GM18507 (cell line): ENCODE data around the gene ZNF701.
"Not testable (repeated sequence)": the region's sequence is repeated elsewhere in the genome, so short reads cannot be mapped to it uniquely, and the experiment has no call there.

Source experiments
- DNase-seq: peaks from one replicate; pipeline ENCODE4 v3.0.0; 2011; ENCODE audit warnings: low read depth; ENCODE audit not compliant: insufficient read length; ENCODE audit errors: extremely low spot score
- FAIRE-seq: peaks from 2 replicates; lab custom pipeline; 2011; peaks lifted over from hg19 to GRCh38; lab: Jason Lieb, UNC

The ZNF701 gene

DNA sequence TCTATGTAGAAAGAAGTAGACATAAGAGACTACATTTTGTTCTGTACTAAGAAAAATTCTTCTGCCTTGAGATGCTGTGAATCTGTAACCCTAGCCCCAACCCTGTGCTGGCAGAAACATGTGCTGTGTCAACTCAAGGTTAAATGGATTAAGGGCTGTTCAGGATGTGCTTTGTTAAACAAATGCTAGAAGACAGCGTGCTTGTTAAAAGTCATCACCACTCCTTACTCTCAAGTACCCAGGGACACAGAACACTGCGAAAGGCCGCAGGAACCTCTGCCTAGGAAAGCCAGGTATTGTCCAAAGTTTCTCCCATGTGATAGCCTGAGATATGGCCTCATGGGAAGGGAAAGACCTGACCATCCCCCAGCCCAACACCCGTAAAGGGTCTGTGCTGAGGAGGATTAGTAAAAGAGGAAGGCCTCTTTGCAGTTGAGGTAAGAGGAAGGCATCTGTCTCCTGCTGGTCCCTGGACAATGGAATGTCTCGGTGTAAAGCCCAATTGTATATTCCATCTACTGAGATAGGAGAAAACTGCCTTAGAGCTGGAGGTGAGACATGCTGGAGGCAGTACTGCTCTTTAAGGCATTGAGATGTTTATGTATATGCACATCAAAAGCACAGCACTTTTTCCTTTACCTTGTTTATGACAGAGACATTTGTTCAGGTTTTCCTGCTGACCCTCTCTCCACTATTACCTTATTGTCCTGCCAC, 11.2 kb upstream of the ZNF701 start:
- not testable (repeated sequence) for FAIRE-seq, DNase-seq

DNA sequence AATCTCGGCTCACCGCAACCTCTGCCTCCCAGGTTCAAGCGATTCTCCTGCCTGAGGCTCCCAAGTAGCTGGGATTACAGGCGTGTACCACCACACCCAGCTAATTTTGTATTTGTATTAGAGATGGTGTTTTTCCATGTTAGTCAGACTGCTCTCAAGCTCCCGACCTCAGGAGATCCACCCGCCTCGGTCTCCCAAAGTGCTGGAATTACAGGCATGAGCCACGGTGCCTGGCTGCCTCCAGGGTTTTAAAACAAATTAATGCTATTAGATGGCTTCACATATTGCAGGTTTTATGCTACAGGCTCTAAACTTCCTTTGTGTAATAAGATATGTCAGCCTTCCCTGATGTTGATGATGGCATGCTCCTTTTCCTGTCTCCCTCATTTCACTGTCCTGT, 8.5 kb upstream of the ZNF701 start:
- not testable (repeated sequence) for FAIRE-seq, DNase-seq

DNA sequence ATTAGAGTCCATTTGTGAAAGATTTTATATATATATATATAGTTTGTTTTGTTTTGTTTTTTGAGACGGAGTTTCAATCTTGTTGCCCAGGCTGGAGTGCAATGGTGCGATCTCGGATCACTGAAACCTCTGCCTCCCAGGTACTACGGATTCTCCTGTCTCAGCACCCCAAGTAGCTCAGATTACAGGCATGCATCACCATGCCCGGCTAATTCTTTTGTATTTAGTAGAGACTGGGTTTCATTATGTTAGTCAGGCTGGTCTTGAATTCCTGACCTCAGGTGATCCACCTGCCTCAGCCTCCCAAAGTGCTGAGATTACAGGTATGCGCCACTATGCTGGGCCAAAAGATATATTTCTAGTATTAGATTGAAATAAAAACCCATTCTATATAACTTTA, 4.0 kb upstream of the ZNF701 start:
- DNase-seq = no peak
- no peak for FAIRE-seq

DNA sequence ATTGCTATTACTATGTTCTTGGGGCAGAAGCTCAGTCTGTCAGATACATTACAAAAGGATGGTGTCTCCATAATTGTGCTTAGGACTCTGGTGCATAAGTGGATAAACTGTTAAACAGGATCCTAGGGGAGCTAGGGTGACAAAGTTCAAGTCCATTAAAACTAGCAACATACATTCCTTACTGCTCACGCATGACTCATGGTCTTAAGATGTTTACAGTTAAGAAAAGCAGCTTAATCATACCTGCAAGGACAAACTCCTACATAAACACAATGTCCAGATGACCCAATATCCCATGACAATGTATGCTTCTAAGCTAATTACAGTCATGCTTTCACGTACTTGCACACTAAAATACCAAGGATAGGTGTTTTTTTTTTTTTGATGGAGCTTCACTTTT, 3.5 kb upstream of the ZNF701 start:
- no peak for FAIRE-seq
- no peak for DNase-seq

DNA sequence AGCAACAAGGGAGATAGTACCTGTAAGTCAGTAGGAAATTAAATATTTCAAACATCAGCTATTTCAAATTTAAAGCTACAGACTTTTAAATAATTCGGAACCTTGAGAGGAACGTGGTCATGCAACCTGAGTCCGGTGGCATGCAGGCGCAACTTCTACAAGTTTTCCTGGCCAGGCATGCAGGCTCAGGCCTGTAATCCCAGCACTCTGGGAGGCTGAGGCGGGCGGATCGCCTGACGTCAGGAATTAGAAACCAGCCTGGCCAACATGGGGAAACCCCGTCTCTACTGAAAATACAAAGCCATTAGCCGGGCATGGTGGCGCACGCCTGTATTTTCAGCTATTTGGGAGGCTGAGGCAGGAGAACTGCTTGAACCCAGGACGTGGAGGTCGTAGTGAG, 2.2 kb upstream of the ZNF701 start:
- no peak for FAIRE-seq
- no peak for DNase-seq

DNA sequence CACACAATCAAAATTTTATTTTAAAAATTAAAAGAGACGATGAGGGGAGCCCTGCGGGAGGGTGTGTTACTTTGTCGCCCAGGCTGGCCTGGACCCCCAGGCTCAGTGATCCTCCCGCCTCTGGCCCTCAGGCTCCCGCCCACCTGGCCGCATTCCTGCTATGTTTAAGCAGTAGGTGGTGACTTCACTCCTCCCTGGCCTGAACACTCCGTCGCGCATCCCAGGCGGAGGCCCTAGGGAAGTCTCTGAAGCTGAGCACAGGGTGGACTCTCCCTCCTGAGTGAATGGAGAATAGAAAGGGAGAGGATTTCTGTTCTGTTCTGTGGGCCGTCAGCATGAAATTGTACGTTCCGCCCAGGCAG, 468 bp upstream of the ZNF701 start:
- DNase-seq, FAIRE-seq: not testable (repeated sequence)

DNA sequence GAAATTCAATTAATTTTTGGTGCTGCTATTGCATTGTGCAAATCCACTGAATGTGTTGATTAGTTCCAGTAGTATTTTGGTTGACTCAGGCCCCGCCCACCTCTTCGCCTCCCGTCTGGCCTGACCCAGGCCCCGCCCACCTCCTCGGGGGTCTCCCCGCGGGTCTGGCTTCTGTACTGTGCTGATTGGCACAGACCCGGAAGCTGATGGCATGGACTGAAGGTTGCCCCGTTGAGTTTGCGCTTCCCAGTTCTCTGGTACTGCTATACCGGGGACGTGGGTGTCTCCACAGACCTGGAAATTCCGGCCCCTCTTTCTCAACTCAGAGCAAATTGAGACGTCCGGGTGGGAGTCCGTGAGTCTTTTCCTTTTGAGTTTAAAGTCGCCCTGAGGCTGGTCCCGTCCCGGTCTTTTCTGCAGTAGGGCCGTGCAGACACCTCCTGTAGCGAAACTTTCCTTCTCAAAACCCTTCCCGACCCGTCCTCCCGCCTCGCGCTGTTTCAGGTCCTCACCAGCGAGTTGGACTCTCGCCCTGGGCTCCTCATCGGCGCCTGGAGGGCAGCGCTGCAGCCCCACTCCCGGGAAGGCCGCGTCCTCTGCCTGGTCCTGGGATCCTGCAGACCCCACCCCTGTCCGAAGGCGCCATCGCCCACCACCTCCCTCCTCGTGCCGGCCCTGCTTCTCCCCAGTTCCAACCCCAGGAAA, 14.8 kb downstream of the ZNF701 start:
- no peak for DNase-seq
- FAIRE-seq = no peak

DNA sequence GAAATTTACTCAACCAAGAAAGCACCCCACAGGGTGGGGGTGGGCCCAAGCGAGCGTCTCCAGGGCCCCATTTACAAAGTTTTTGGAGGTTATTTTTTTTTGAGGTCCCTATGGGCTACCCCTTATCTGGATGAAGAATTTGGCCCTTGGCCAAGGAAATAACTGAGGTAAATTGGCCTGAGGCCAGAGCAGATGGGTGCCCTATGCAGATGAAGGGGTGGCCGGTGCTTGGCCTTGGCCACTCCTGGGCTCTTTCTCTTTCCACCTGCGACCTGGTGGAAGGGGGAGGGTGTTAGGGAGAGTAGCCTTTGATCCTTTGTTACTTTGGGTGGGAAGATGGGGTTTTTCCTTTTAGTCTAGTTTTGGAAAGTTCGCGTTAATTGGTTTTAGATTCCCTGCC, 15.5 kb downstream of the ZNF701 start:
- DNase-seq (no peak), FAIRE-seq (no peak)

DNA sequence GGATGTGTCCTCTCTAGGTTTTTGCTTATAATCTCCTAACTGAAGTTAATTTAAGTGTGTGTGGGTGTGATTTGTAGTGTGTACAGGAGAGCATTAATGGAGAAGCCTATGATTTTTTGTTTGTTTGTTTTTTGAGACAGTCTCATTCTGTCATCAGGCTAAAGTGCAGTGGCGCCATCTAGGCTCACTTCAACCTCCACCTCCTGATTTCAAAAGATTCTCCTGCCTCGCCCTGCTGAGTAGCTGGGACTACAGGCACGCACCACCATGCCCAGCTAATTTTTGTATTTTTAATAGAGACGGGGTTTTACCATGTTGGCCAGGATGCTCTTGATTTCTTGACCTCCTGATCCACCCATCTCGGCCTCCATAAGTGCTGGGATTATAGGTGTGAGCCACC, 20.6 kb downstream of the ZNF701 start:
- no peak for FAIRE-seq
- DNase-seq = no peak

DNA sequence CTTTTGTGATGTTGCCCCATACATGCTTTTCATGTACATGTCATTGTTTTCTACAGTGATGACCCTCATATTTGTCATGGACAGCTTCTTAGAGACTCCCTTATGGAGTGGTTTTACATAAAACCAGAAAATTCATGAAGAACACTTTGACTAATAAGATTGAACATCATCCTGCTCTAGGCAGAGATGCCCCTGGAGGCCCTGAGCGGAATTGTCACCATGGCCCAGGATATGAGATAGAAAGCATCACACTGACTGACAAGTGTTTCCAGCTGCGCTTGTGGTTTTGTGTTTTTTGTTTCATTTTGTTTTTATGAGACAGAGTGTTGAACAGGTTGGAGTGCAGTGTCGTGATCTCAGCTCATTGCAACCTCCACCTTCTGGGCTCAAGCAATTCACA, 22.2 kb downstream of the ZNF701 start:
- DNase-seq (no peak), FAIRE-seq (no peak)

DNA sequence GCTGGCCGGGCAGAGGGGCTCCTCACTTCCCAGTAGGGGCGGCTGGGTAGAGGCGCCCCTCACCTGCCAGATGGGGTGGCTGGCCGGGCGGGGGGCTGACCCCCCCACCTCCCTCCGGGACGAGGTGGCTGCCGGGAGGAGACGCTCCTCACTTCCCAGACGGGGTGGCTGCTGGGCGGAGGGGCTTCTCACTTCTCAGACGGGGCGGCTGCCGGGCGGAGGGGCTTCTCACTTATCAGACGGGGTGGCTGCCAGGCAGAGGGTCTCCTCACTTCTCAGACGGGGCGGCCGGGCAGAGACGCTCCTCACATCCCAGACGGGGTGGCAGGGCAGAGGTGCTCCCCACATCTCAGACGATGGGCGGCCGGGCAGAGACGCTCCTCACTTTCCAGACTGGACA, 23.4 kb downstream of the ZNF701 start:
- not testable (repeated sequence) for FAIRE-seq, DNase-seq

DNA sequence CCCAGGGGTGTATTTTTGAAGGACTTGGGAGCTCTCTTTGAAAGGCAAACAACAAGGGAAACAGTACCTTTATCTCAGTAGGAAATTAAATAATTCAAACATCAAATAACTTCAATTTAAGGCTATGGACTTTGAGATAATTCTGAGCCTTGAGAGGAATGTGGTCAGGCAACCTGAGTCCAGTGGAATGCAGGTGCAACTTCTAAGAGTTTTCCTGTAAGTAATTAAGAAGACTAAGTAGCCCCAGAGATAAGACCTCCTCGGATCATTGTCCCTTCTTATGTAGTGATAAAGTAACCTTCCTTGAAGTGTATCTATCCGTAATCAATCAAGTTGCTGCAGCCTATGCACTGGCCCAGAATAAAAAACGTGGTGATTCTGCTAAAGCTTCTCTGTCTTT, 29.2 kb downstream of the ZNF701 start:
- DNase-seq (no peak), FAIRE-seq (no peak)

DNA sequence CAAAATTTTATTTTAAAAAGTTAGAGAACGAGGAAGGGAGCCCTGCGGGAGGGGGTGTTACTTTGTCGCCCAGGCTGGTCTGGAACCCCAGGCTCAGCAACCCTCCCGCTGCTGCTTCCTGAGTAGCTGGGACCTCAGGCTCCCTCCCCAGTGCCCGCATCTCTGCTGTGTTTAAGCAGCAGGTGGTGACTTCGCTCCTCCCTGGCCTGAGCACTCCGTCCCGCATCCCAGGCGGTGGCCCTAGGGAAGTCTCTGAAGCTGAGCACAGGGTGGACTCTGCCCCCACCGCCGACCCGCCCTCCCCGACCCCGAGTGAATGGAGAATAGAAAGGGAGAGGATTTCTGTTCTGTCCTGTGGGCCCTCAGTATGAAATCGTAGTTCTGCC, 30.5 kb downstream of the ZNF701 start:
- DNase-seq (no peak), FAIRE-seq (no peak)

DNA sequence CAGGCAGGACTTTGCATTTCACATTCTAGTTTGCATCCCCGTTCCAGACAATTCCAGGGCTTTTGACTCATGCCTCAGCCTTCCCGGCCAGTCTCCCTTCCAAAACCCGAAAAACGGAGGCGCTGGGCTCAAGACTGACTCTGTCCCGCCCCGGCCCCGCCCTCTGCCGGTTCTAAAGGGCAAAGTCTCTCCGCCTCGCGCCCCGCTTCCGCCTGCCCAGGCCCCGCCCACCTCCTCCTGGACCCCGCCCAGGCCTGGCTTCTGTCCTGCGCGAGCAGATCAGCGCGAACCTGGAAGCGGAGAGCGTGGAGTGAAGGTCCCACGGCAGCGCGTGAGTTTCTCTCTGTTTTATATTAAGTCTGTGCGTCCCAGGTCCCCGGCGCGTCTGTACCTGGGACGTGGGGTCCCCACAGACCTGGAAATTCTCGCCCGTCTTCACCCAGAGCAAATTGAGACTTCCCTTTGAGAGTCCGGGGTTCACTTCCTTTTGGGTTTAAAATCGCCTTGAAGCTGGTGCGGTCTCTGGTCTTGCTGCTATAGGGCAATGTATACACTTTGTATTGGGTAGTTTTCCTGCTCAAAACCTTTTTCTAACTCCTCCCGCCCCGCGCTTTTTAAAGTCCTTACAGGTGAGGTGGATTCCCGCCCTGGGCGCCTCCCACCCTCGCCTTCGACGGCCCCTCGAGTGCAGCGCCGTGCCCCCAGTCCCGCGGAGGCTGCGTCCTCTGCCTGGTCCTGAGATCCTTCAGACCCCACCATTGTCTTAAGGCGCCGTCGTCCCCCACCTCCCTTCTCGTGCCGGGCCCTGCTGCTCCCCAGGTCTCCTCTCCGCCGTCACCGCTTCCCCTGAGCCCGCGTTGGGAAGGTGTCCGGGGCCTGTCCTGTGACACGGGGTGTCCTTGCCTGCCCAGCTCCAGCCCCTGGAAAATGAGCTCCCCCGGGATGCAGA, 31.2 kb downstream of the ZNF701 start:
- FAIRE-seq = peak; percentile 76

DNA sequence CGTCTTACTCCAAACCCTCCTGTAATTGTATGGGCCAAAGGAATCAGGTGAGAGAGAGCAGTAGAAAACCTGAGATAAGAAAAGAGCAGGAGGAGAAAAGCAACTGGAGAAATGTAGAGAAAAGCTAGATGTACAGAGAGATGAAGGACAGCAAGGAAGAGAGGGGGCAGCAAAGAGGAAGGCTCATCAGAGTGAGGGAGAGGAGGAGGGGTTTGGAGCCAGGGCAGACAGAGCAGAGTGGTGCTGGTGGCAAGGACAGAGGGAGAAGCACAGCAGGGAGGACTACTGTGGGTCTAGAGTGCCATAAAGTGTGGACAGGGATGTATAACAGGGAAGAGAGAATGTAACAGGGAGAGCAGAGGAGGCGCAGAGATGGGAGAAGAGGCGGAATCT, 31.9 kb downstream of the ZNF701 start:
- not testable (repeated sequence) for DNase-seq, FAIRE-seq

More for the DNA sequence above, 31.2 kb downstream of the ZNF701 start:
- peak; percentile 62 for DNase-seq

DNA sequence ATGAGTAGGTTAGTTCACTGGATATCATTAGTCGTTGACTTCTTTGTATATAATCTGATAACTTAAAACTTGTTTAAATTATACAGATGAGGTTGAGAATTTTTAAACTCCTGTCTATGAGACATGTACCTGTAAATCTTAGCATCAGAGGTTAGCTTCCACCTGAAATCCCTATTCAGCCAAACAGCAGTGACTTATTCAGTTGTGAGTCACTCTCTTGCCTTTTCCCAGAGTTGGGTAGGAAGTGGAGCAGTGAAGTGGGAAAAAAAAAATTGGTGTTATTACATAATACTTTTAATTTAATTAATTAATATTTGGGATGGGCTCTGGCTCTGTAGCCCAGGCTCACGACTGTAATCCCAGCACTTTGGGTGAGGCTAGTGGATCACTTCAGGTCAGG, 32.9 kb downstream of the ZNF701 start:
- DNase-seq (no peak), FAIRE-seq (no peak)

DNA sequence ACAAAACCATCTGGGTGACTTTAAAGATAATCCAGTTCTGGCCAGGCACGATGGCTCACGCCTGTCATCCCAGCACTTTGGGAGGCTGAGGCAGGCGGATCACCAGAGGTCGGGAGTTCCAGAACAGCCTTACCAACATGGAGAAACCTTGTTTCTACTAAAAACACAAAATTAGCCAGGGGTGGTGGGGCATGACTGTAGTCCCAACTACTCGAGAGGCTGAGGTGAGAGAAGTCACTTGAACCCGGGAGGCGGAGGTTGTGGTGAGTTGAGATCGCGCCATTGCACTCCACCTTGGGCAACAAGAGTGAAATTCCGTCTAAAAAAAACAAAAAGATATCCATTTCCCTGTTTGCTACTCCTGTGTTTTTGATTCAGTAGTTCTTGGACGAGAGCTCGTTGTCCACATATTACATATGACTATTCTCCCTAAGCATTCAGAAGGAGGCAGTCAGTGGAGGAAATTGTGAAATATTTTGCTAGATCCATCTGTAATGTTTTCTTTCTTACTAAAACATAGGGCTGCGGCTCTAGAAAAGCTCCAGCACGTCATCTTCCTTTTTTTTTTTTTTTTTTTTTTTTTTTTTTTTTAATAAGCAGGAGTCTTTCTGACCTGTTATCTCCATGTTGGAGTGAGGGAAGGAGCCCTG, 33.6 kb downstream of the ZNF701 start:
- no peak for FAIRE-seq
- DNase-seq = no peak

DNA sequence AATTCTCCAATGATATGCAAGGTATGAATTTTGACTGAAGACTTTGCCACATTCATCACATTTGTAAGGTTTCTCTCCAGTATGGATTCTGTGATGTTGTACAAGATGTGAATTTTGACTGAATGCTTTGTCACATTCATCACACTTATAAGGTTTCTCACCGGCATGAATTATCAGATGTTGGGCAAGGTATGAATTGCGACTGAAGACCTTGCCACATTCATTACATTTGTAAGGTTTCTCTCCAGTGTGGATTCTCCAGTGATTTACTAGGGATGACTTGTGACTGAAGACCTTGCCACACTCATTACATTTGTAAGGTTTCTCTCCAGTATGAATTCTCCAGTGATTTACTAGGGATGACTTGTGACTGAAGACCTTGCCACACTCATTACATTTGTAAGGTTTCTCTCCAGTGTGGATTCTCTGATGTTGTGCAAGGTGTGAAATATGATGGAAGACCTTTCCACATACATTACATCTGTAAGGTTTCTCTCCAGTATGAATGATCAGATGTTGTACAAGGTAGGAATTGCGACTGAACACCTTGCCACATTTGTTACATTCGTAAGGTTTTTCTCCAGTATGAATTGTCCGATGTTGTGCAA, 43.3 kb downstream of the ZNF701 start:
- FAIRE-seq = no peak

DNA sequence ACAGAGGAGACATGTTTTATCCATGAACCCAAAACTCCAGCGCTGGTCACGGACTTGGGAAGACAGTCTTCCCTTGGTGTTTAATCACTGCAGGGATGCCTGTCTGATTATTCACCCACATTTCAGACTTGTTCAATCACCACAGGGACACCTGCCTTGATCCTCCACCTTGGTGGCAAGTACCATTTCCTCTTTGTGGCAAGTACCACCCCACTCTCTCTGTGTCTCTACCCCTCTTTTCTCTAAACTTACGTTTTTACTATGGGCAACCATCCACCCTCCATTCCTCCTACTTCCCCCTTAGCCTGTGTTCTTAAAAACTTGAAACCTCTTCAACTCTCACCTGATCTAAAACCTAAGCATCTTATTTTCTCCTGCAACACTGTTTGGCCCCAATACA, 51.3 kb downstream of the ZNF701 start:
- FAIRE-seq = no peak
- DNase-seq = no peak

More for the DNA sequence above, 43.3 kb downstream of the ZNF701 start:
- no peak for DNase-seq
